GM12878 (cell line): ENCODE results near the gene DCAF11. TPM values are rescaled to one million over a fixed set of nuclear protein-coding genes. Genes with fewer than 3 reads are reported as not detected.

Experiments used
- ATAC-seq: fragments of 200-7000 bp; cut with Tn5 transposase; 3 replicates; pipeline ENCODE4 v1.9.1; 2020; ENCODE audit warnings: mild to moderate bottlenecking, moderate library complexity
- BruUV-seq: library from RNA; stranded (reverse); fragments of 400-500 nt; replicated peaks from 2 replicates; lab custom pipeline; 2021; lab: Mats Ljungman, UMichigan
- CTCF ChIA-PET: fragments of 300-600 bp; sonication (Branson Sonifier 250); formaldehyde crosslinking; extraction: SDS; loops from one replicate; lab custom pipeline; 2021; ENCODE audit warnings: inconsistent platforms; lab: Yijun Ruan, JAX
- POLR2A ChIA-PET: fragments of 350-600 bp; formaldehyde crosslinking; extraction: SDS; loops from one replicate; lab custom pipeline; 2021; ENCODE audit warnings: inconsistent platforms; lab: Charles Lee
- RAD21 ChIA-PET: fragments of 300-600 bp; sonication (Branson Sonifier 250); formaldehyde crosslinking; loops from one replicate; lab custom pipeline; 2023; ENCODE audit warnings: antibody characterized with exemption; ENCODE audit not compliant: unreplicated experiment; lab: Charles Lee
- SMC1A ChIA-PET: fragments of 300-600 bp; sonication (Branson Sonifier 250); formaldehyde crosslinking; loops from one replicate; lab custom pipeline; 2023; ENCODE audit not compliant: unreplicated experiment, uncharacterized antibody; lab: Charles Lee
- DNase-seq: peaks from one replicate; pipeline ENCODE4 v3.0.0-alpha.2; 2011; ENCODE audit warnings: low read depth, low spot score
- FAIRE-seq: peaks from 3 replicates; lab custom pipeline; 2011; peaks lifted over from hg19 to GRCh38; lab: Jason Lieb, UNC
- H2AFZ ChIP-seq: 2 replicates; pipeline ENCODE4 v1.6.0; 2011; ENCODE audit warnings: low read depth, low read length, control low read depth; ENCODE audit not compliant: control insufficient read depth
- H3K27ac ChIP-seq: 2 replicates; pipeline ENCODE4 v1.5.1; 2011; ENCODE audit warnings: control low read depth; ENCODE audit not compliant: control insufficient read depth, insufficient read depth
- H3K27me3 ChIP-seq, 2 experiments: replicated peaks in 1 of 2; 2 replicates each; pipeline versions ENCODE4 v1.6.0 to v1.6.1; 2011; ENCODE audit warnings: low read length in 1 of 2; ENCODE audit not compliant: control insufficient read depth in 2 of 2, insufficient read depth in 2 of 2
- H3K36me3 ChIP-seq, 2 experiments: 2 replicates each; pipeline ENCODE4 v1.5.1; 2011; ENCODE audit warnings: low read length in 1 of 2; ENCODE audit not compliant: control insufficient read depth in 2 of 2, insufficient read depth in 2 of 2
- H3K4me1 ChIP-seq: 2 replicates; pipeline ENCODE4 v1.6.1; 2011; ENCODE audit warnings: mild to moderate bottlenecking, low read length, moderate library complexity, mixed read lengths; ENCODE audit not compliant: control insufficient read depth, insufficient read depth
- H3K4me2 ChIP-seq: 2 replicates; pipeline ENCODE4 v1.6.0; 2011; ENCODE audit warnings: control low read depth; ENCODE audit not compliant: control insufficient read depth, insufficient read depth
- H3K4me3 ChIP-seq: fragments of 200-600 bp; sonication (generic); 2 replicates; pipeline ENCODE4 v1.5.1; 2016
- H3K79me2 ChIP-seq: 2 replicates; pipeline ENCODE4 v1.6.0; 2011; ENCODE audit warnings: low read length; ENCODE audit not compliant: control insufficient read depth, insufficient read depth
- H3K9ac ChIP-seq: 2 replicates; pipeline ENCODE4 v1.8.0; 2011; ENCODE audit warnings: low read length, control low read depth, mixed read lengths; ENCODE audit not compliant: control insufficient read depth, insufficient read depth
- H3K9me3 ChIP-seq: replicated peaks from 3 replicates; pipeline ENCODE4 v1.5.1; 2011; ENCODE audit warnings: mild to moderate bottlenecking, low read length; ENCODE audit not compliant: control insufficient read depth, insufficient read depth
- H4K20me1 ChIP-seq: 2 replicates; pipeline ENCODE4 v1.6.0; 2011; ENCODE audit not compliant: control insufficient read depth, insufficient read depth
- CEBPB ChIP-seq, 2 experiments: fragments of 150-350 bp in 1 of 2; IDR thresholded peaks; 2 replicates each; pipeline ENCODE4 v1.6.1; 2012 to 2014; ENCODE audit warnings: low read depth in 2 of 2, low read length in 2 of 2, borderline replicate concordance in 1 of 2, inconsistent platforms in 1 of 2
- CEBPZ ChIP-seq: fragments of 150-350 bp; IDR thresholded peaks from 2 replicates; pipeline ENCODE4 v1.6.1; 2016; ENCODE audit warnings: low read depth, low read length
- EZH2 ChIP-seq: IDR thresholded peaks from 2 replicates; pipeline ENCODE4 v1.6.1; 2012; ENCODE audit warnings: low read depth, mild to moderate bottlenecking, control low read depth, inconsistent platforms, low read length, borderline replicate concordance; ENCODE audit not compliant: control insufficient read depth
- HSF1 ChIP-seq: fragments of 150-350 bp; IDR thresholded peaks from 2 replicates; pipeline ENCODE4 v1.6.1; 2014; ENCODE audit warnings: mild to moderate bottlenecking, low read depth, low read length
- PAX8 ChIP-seq: fragments of 450-650 bp; IDR thresholded peaks from 2 replicates; pipeline ENCODE4 v1.6.1; 2017; ENCODE audit warnings: mild to moderate bottlenecking, moderate library complexity
- POLR2AphosphoS2 ChIP-seq: IDR thresholded peaks from 2 replicates; pipeline ENCODE4 v1.6.1; 2011; ENCODE audit warnings: low read depth, mild to moderate bottlenecking, low read length, improper control_type of control experiment, moderate library complexity
- SIX5 ChIP-seq: IDR thresholded peaks from 2 replicates; pipeline ENCODE4 v1.6.1; 2011; ENCODE audit warnings: mild to moderate bottlenecking, low read depth, low read length, moderate library complexity; ENCODE audit not compliant: severe bottlenecking
- SREBF1 ChIP-seq: IDR thresholded peaks from 2 replicates; pipeline ENCODE4 v1.6.1; 2012; ENCODE audit warnings: mild to moderate bottlenecking, low read length
- STAT1 ChIP-seq: fragments of 450-650 bp; conservative IDR thresholded peaks from 2 replicates; pipeline ENCODE4 v1.6.1; 2014; ENCODE audit warnings: antibody characterized with exemption, mild to moderate bottlenecking
- ZBTB11 ChIP-seq: fragments of 450-650 bp; formaldehyde crosslinking; IDR thresholded peaks from 2 replicates; pipeline ENCODE4 v1.5.0; 2022; ENCODE audit warnings: mild to moderate bottlenecking, missing genetic modification characterization
- ZNF24 ChIP-seq: fragments of 450-650 bp; IDR thresholded peaks from 2 replicates; pipeline ENCODE4 v1.6.1; 2017; ENCODE audit warnings: antibody characterized with exemption, mild to moderate bottlenecking
- ZNF384 ChIP-seq: IDR thresholded peaks from 2 replicates; pipeline ENCODE4 v1.6.1; 2012; ENCODE audit warnings: low read depth, mild to moderate bottlenecking, low read length, improper control_type of control experiment, borderline replicate concordance
- WGBS: methylation state at CpG from one replicate; pipeline ENCODE4 v1.1.6; 2016; ENCODE audit warnings: low lambda C conversion rate; ENCODE audit not compliant: insufficient replicate concordance, insufficient coverage; ENCODE audit errors: missing lambda C conversion rate; 5-methylcytosine and 5-hydroxymethylcytosine counted together
- in situ Hi-C: fragments of 300-500 bp; cut with MboI; formaldehyde crosslinking; loops from 9 replicates; pipeline ENCODE4 v1.14.3; 2018; ENCODE audit warnings: mixed read lengths
- intact Hi-C: fragments of 100-400 bp; cut with micrococcal nuclease; formaldehyde crosslinking; loops from one replicate; pipeline ENCODE4 v1.14.2; 2022; ENCODE audit not compliant: unreplicated experiment
- polyA plus RNA-seq, 11 experiments: library from polyadenylated mRNA; depleted of rRNA in 4 of 11; unstranded in 6 of 11; stranded (reverse) in 5 of 11; fragments of >200 nt; fragmentation: Nextera tagmentation in 4 of 11; fragmentation: Illumina TruSeq in 1 of 11; extraction: Ambion mirVana in 4 of 11; extraction: Trizol in 1 of 11; gene quantifications; 1 replicate in 1 of 11; 2 replicates in 10 of 11; pipeline versions ENCODE4 v1.2.1 to v1.2.3, GENCODE V29; 2011 to 2016; ENCODE audit warnings: inconsistent platforms in 2 of 11, missing spikeins in 2 of 11, low read depth in 1 of 11
- total RNA-seq, 4 experiments: library from RNA; depleted of rRNA in 3 of 4; stranded (reverse); fragments of >200 nt in 3 of 4; fragmentation: Illumina TruSeq in 1 of 4; extraction: Trizol in 1 of 4; gene quantifications; 2 replicates each; pipeline versions ENCODE4 v1.2.1 to v1.2.3, GENCODE V29; 2013 to 2021
- TF ChIP-seq, protein P1 (sequence below): fragments of 450-650 bp; IDR thresholded peaks from 2 replicates; pipeline ENCODE4 v1.6.1; 2017; ENCODE audit warnings: mild to moderate bottlenecking

The DCAF11 gene
- total and polyA plus RNA-seq, 10 of the 15 experiments (the other 5 are each of a cell fraction or from before 2014, with no cell fraction given): 13.4 to 91.2 (median 68.7) TPM

DNA sequence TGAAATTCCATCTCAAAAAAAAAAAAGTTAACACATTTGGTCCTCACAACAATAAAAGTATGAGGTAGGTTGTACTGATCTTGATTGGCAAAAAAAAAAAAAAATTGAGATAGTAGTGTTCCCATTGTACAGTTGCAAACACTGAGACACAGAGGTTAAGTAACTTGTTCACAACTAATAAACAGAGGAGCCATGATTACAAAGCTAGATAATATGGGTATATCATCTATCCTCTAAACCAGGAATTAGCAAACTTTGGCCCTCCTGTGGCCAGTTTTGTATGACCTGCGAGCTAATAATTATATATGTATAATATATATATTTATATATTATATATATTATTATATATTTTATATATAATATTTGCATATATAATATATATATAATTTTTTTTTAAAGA lies 19.2 kb downstream of the DCAF11 start:
- in situ Hi-C loops (no loop called here), intact Hi-C loops (no loop called here)
- 100% methylated on average over 1 of the region's 1 CpG for WGBS
- peaks cover 5 to 9% of the 10 kb centered on the region in 2 experiments; a peak in 3 of 4 replicates for H3K36me3 ChIP-seq
- CTCF ChIA-PET: interaction anchor here (0.7 to 1.7 kb wide), 5 partner anchors 9 to 174 kb away, joined by 3 to 8 read pairs (median 4); partner anchors contain the start of gene MDP1
- peaks cover 30% of the 10 kb centered on the region for H3K79me2 ChIP-seq
- POLR2A ChIA-PET: interaction anchor here (0.5 to 11.6 kb wide), 6 partner anchors 12 to 1118 kb away, joined by 3 to 276 read pairs (median 7); partner anchors contain the start of genes DCAF11, NRL, PSME2 and RNF31
- FAIRE-seq (no peak), ATAC-seq (no peak), DNase-seq (no peak)
- no peaks in the 10 kb centered on the region for H3K9me3 ChIP-seq
- SMC1A ChIA-PET: interaction anchor here (1.5 to 7.7 kb wide), 3 partner anchors 12 to 76 kb away, joined by 3 to 70 read pairs (median 5); partner anchors contain the start of genes DCAF11 and NRL
- RAD21 ChIA-PET: interaction anchor here (1.3 to 1.6 kb wide), 2 partner anchors 13 to 18 kb away, joined by 6 to 11 read pairs; partner anchors contain the start of genes DCAF11, NRL and PSME2
- H3K4me2 ChIP-seq: no peak overlapping the region
- H3K27me3 ChIP-seq: no peaks in the 10 kb centered on the region
- H4K20me1 ChIP-seq: no peaks in the 10 kb centered on the region
- no TSS peak for BruUV-seq
- no peak overlapping the region for H3K4me3 ChIP-seq
- no peak overlapping the region for H3K27ac ChIP-seq
- no peak overlapping the region for H3K9ac ChIP-seq
- H3K4me1 ChIP-seq: peaks cover 31% of the 10 kb centered on the region
- H2AFZ ChIP-seq: no peak overlapping the region
- TF ChIP-seq SIX5: no peak
- no peak for TF ChIP-seq POLR2AphosphoS2
- no peak for TF ChIP-seq ZNF24
- TF ChIP-seq PAX8: no peak
- TF ChIP-seq, protein P1, sequence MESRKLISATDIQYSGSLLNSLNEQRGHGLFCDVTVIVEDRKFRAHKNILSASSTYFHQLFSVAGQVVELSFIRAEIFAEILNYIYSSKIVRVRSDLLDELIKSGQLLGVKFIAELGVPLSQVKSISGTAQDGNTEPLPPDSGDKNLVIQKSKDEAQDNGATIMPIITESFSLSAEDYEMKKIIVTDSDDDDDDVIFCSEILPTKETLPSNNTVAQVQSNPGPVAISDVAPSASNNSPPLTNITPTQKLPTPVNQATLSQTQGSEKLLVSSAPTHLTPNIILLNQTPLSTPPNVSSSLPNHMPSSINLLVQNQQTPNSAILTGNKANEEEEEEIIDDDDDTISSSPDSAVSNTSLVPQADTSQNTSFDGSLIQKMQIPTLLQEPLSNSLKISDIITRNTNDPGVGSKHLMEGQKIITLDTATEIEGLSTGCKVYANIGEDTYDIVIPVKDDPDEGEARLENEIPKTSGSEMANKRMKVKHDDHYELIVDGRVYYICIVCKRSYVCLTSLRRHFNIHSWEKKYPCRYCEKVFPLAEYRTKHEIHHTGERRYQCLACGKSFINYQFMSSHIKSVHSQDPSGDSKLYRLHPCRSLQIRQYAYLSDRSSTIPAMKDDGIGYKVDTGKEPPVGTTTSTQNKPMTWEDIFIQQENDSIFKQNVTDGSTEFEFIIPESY: no peak
- TF ChIP-seq ZNF384: no peak
- TF ChIP-seq CEBPZ: no peak
- TF ChIP-seq HSF1: no peak
- no peak for TF ChIP-seq CEBPB (IDR thresholded peaks at IDR 0.05; ENCODE audit: borderline replicate concordance in 1 of 2, low read depth in 2 of 2, low read length in 2 of 2)
- TF ChIP-seq SREBF1: no peak
- TF ChIP-seq STAT1: no peak
- no peak for TF ChIP-seq EZH2
- no peak for TF ChIP-seq ZBTB11 (CRISPR knock-in tag)
